Heart right ventricle (tissue), 16 donors: ENCODE measurements around the gene WRNIP1. TPM values are rescaled to one million over a fixed set of nuclear protein-coding genes. Genes with fewer than 3 reads are reported as not detected.
A peak's percentile ranks its signal among the peaks of the same experiment; 100 is the strongest.

Experiments
- ATAC-seq, 8 donors: fragments of 200-7000 bp; cut with Tn5 transposase; one replicate each; pipeline ENCODE4 v1.9.1; 2020; ENCODE audit warnings: mild to moderate bottlenecking in 8 of 8, moderate library complexity in 8 of 8, moderate number of reproducible peaks in 1 of 8
- DNase-seq, 2 donors: peaks; one replicate each; pipeline ENCODE4 v3.0.0-alpha.2; 2020
- H3K27ac ChIP-seq, 10 donors: fragments of 200-600 bp; sonication (generic) in 2 of 10; one replicate each; pipeline versions ENCODE4 v1.5.0 to v1.8.0; 2020 to 2022; ENCODE audit warnings: mild to moderate bottlenecking in 3 of 10
- H3K27me3 ChIP-seq, 7 donors: fragments of 200-600 bp; one replicate each; pipeline ENCODE4 v1.8.0; 2021 to 2022; ENCODE audit warnings: mild to moderate bottlenecking in 2 of 7
- H3K36me3 ChIP-seq, 9 donors: fragments of 200-600 bp; sonication (generic) in 1 of 9; one replicate each; pipeline versions ENCODE4 v1.5.0 to v1.8.0; 2020 to 2022; ENCODE audit warnings: mild to moderate bottlenecking in 2 of 9
- H3K4me1 ChIP-seq, 9 donors: fragments of 200-600 bp; sonication (generic) in 1 of 9; one replicate each; pipeline versions ENCODE4 v1.5.0 to v1.8.0; 2020 to 2022; ENCODE audit warnings: mild to moderate bottlenecking in 4 of 9
- H3K4me3 ChIP-seq, 10 donors: fragments of 200-600 bp; sonication (generic) in 2 of 10; one replicate each; pipeline versions ENCODE4 v1.5.0 to v1.8.0; 2020 to 2022; ENCODE audit warnings: mild to moderate bottlenecking in 7 of 10, moderate library complexity in 2 of 10
- H3K9me3 ChIP-seq, 11 donors: fragments of 200-600 bp in 10 of 11; sonication (generic) in 2 of 11; one replicate each; pipeline versions ENCODE4 v1.5.0 to v1.8.0; 2013 to 2022; ENCODE audit warnings: mild to moderate bottlenecking in 2 of 11, control low read depth in 1 of 11, moderate library complexity in 1 of 11
- CTCF ChIP-seq, 9 donors: fragments of 200-600 bp; sonication (generic) in 2 of 9; IDR thresholded peaks; one replicate each; pipeline versions ENCODE4 v1.5.0 to v1.8.0; 2021 to 2022; ENCODE audit warnings: antibody characterized with exemption in 9 of 9, mild to moderate bottlenecking in 5 of 9, moderate library complexity in 1 of 9
- WGBS, 2 donors: extraction: QIAGEN DNeasy Blood & Tissue Kit; methylation state at CpG; one replicate each; pipeline ENCODE4 v1.1.7; 2013; ENCODE audit warnings: inconsistent platforms in 1 of 2; 5-methylcytosine and 5-hydroxymethylcytosine counted together
- intact Hi-C, 10 donors: fragments of 100-400 bp; cut with DNase I; formaldehyde crosslinking; loops; one replicate each; pipeline versions ENCODE4 v1.11.1 to v1.14.2; 2022
- polyA plus RNA-seq, 2 donors: library from polyadenylated mRNA; stranded (reverse); fragments of 200-250 nt; gene quantifications; one replicate each; pipeline ENCODE4 v1.2.3, GENCODE V29; 2013
- total RNA-seq, 10 donors: library from RNA; stranded (reverse); fragmentation: NEBNext Ultra II Directional in 3 of 10; extraction: Animal tissue kit (Norgen Biotek cat#: 25700) in 3 of 10; gene quantifications; one replicate each; pipeline versions ENCODE4 v1.2.1 to v1.2.4, GENCODE V29; 2021 to 2023
- donor health status: Arrhythmogenic right ventricular cardiomyopathy.
- donor health status: ischemic (EF 13 %, LVEDD 7.1; RV severe dilation, severe dysfunction).
- donor health status: healthy with polysubstance abuse.
- donor health status: DM: no; HTN: yes; CAD: no.
- donor health status: DM: no; HTN: no; CAD: no.
- donor health status: ischemic (EF 25% LVEDD 6.9; RV normal size, moderate dysfunction).
- donor health status: ischemic (EF 25% LVEDD 5.7; RV mildly dilated, moderate dysfunction).
- donor health status: healthy.
- donor health status: DM: yes; HTN: yes; CAD: no.
- donor health status: Ischemic cardiomyopathy.
- donor health status: ischemic (EF 35%, LVEDD 5.7; RV mildly dilated, moderate dysfunction).
- donor health status: nonischemic (EF 11% LVEDD 7.7; RV severe dilation, severe dysfunction).
- donor health status: DM: yes; HTN: yes; CAD: no.
- donor health status: PGD.
- donor health status: ischemic (EF 29% LVEDD 5.4; RV normal size, mild dysfunction).
- donor health status: nonischemic (EF 23%, LVEDD 6.1; RV moderate dilation, normal function).

The WRNIP1 gene
- total and polyA plus RNA-seq, 12 donors = 29.7 to 44.9 (median 35.6) TPM

GRCh38 chr6:2829253-2829652 is 64.1 kb downstream of the WRNIP1 start:
- Histone ChIP-seq H3K36me3 (peaks cover 0 to 31% (median 18%) of the 10 kb centered on the region in 9 donors), H3K4me1 (peaks cover 0 to 8% (median 0%) of the 10 kb centered on the region in 9 donors), H3K27ac (no peak overlapping the region), H3K4me3 (no peak overlapping the region), H3K27me3 (no peaks in the 10 kb centered on the region), H3K9me3 (no peaks in the 10 kb centered on the region)
- ATAC-seq (no peak), DNase-seq (no peak)
- TF ChIP-seq CTCF (IDR thresholded peaks at IDR 0.05) = no peak
- intact Hi-C loops = no loop called here
- WGBS, 2 donors = 88% methylated on average over 2 of the region's 2 CpGs

DNA sequence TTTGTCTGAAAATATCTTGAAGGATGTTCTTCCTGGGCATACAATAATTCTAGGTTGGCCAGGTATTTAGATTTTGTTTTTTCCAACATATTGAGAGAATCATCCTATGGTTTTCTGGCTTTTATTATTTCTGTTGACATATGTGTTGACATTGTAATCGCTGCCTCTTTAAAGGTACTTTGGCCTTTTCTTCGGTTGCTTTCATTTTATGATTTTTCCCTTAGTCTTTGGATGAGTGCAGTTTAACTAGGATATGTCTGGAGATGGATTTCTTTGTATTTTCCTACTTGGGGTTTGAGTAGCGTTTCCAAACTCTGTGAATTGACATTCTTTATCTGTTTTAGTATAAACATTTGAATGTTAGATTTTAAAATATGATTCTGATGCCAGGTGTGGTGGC is 65.0 kb downstream of the WRNIP1 start:
- H3K4me1 ChIP-seq = peaks cover 0 to 9% (median 0%) of the 10 kb centered on the region in 9 donors
- H3K9me3 ChIP-seq = no peaks in the 10 kb centered on the region
- no peak for TF ChIP-seq CTCF (IDR thresholded peaks at IDR 0.05)
- DNase-seq = no peak
- no peak overlapping the region for H3K27ac ChIP-seq
- 91 to 95% methylated on average over 3 of the region's 3 CpGs for WGBS, 2 donors
- intact Hi-C loops = no loop called here
- no peaks in the 10 kb centered on the region for H3K27me3 ChIP-seq
- ATAC-seq = no peak
- H3K4me3 ChIP-seq = no peak overlapping the region
- H3K36me3 ChIP-seq = peaks cover 0 to 41% (median 24%) of the 10 kb centered on the region in 9 donors

DNA sequence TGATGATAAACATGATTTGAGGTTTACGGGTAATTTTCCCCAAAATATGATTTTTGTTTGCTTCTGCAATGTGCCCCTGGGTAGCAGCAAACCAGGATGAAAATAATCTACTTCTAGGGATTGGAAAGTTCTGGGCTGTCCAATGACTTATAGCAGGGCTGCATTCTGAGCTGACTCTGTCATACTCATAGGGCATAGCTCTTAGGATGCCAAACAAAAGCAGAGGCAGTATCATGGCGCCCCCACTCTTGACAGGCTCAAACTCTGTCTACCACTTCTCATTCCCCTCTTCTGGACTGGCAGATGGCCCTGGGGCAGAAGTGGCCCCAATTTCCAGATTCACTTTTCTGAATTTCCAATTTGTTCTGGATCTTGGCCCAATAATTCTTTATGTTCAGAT is 66.2 kb downstream of the WRNIP1 start:
- no peak overlapping the region for H3K27ac ChIP-seq
- intact Hi-C loops = no loop called here
- H3K36me3 ChIP-seq = peaks cover 0 to 53% (median 36%) of the 10 kb centered on the region in 9 donors
- TF ChIP-seq CTCF (IDR thresholded peaks at IDR 0.05) = no peak
- 92 to 97% methylated on average over 2 of the region's 2 CpGs for WGBS, 2 donors
- no peak overlapping the region for H3K4me3 ChIP-seq
- DNase-seq (no peak), ATAC-seq (peak in 2 of 8 donors; percentile 39 to 52)
- H3K27me3 ChIP-seq = no peaks in the 10 kb centered on the region
- H3K4me1 ChIP-seq = peaks cover 0 to 20% (median 0%) of the 10 kb centered on the region in 9 donors
- H3K9me3 ChIP-seq = no peaks in the 10 kb centered on the region

GRCh38 chr6:2834262-2834661 is 69.1 kb downstream of the WRNIP1 start:
- no peak for ATAC-seq
- Histone ChIP-seq H3K27me3 (no peaks in the 10 kb centered on the region), H3K9me3 (no peaks in the 10 kb centered on the region), H3K27ac (no peak overlapping the region), H3K36me3 (peaks cover 0 to 82% (median 53%) of the 10 kb centered on the region in 9 donors), H3K4me3 (no peak overlapping the region), H3K4me1 (peaks cover 0 to 47% (median 3%) of the 10 kb centered on the region in 9 donors)
- intact Hi-C loops = no loop called here
- TF ChIP-seq CTCF (IDR thresholded peaks at IDR 0.05) = no peak
- DNase-seq = no peak

Other genes with a start within 250 kb of the WRNIP1 start
- gene MYLK4, start 14.5 kb upstream of the WRNIP1 start, total RNA-seq = 1 to 10 TPM in 4 of 10 donors, under 1 TPM in 6; 0.42 to 2.5 (median 0.98) TPM
- under 1 TPM; 0.13 to 0.88 TPM for gene MYLK4, start 14.5 kb upstream of the WRNIP1 start, polyA plus RNA-seq
- 10 to 100 TPM; 17.7 to 73.7 (median 22.5) TPM for gene SERPINB1, start 76.5 kb downstream of the WRNIP1 start, total RNA-seq
- 10 to 100 TPM; 16.3 to 16.6 TPM for gene SERPINB1, start 76.5 kb downstream of the WRNIP1 start, polyA plus RNA-seq
- 10 to 100 TPM in 1 of 10 donors, 1 to 10 TPM in 9; 3.6 to 10.9 (median 4.8) TPM for gene SERPINB9, start 137.9 kb downstream of the WRNIP1 start, total RNA-seq
- gene SERPINB9, start 137.9 kb downstream of the WRNIP1 start, polyA plus RNA-seq = 1 to 10 TPM; 2.2 to 3.8 TPM
- gene SERPINB6, start 206.2 kb downstream of the WRNIP1 start, total RNA-seq = 100 to 1,000 TPM; 163 to 261 (median 183) TPM
- gene SERPINB6, start 206.2 kb downstream of the WRNIP1 start, polyA plus RNA-seq = 100 to 1,000 TPM; 138 to 153 TPM
- gene NQO2, start 234.5 kb downstream of the WRNIP1 start, total RNA-seq = 10 to 100 TPM; 29.5 to 88.4 (median 48.2) TPM
- 100 to 1,000 TPM in 1 of 2 donors, 10 to 100 TPM in 1; 52.3 to 107 TPM for gene NQO2, start 234.5 kb downstream of the WRNIP1 start, polyA plus RNA-seq